Daoy (cell line): ENCODE measurements around the gene TMEM170A. TPM values are rescaled to one million over a fixed set of nuclear protein-coding genes. Genes with fewer than 3 reads are reported as not detected.

Experiments used
- DNase-seq: peaks from one replicate; pipeline ENCODE4 v3.0.0-alpha.2; 2015; ENCODE audit warnings: low read depth
- total RNA-seq: library from RNA; depleted of rRNA; stranded (reverse); fragments of >200 nt; shearing (Covaris generic); gene quantifications from 2 replicates; pipeline ENCODE4 v1.2.3, GENCODE V29; 2014; rRNA removed

Gene TMEM170A
- total RNA-seq, 1 experiment from 2014 or later, result 29.1 TPM

DNA sequence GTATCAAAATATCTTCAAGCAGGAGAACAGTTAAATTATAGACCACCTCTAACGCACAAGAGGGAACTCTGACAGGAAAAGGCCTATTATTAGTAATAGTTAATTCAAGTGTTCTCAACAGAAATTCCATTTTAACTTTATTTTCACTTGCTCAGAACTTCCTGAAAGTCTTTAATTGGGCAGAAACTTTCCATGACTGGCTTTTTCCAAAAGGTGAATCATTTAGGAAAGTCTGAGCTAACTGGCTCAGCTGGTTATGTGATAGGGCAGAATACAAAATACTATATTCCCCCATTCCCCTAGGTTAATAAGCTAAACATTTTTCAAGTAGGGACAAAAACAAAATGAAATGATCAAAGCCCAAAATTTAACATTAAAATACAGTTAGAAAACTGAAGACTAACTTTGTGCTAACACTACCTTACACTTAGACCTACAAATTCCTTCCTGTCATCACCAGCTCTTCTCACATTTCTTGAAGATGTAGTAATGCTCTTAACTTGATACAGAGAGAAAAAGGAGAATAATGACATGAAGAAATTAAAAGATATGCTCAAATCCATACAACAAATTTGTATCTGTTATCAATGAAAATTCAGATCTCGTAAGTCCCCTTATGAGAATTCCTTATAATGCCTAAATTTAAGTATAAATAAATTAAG, 62.2 kb downstream of the TMEM170A start:
- no peak for DNase-seq

DNA sequence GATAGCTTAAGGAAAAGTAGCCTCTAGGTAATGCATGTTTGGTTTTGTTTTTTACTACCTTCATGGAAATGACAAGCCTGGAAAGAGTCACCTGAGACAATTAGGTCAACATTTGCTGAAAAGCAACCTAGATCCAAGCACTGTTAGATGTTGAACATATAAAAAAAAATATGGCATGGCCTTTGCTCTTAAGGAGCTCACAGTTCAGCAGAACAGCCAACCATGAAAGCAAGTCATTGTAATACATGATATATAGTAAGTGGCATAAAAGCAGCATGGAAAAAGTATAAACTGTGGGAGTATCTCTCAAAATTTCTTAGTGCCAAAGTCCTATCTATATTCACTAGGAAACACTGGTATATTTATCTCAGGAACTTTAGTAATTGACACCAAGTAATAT, 62.8 kb downstream of the TMEM170A start:
- DNase-seq, result no peak

DNA sequence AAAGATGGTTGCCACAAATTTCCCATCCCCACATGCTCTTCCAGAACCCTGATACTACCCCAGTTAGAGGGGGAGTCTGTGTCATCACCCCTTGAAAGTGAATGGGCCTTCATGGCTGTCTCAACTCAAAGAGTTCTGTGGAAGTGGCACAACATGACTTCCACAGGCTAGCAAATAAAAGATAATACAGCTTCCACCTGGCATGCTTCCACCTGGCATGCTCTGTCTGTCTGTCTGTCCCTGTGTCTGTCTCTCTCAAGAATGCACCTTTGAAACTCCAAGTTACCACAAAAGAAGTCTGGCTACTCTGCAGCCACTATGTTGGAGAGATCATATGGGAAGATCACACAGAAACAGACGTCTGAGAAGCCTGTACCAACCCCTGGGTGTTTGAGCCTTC, 66.2 kb downstream of the TMEM170A start:
- DNase-seq, result no peak

DNA sequence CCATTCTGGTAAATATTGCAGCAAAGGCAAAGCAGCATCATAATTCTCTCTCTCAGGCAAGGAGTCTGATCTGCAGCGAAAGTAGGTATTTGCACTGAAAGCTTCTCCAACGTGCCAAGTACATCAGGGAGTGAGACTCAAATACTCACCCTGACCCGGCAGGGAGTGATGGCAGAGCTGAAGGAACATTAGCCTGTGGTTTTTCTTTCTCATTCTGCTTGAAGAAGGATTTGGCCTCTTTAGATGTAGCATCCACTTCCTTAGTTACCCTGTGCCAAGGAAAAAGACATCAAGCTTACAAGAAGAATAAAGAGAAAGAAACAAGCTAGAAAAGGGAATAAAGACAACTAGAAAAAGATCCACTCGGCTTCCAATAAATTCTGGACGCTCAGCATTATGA, 69.5 kb downstream of the TMEM170A start:
- no peak for DNase-seq

Other genes starting within 250 kb of the TMEM170A start
- gene CTRB1, start 245.7 kb downstream of the TMEM170A start, total RNA-seq, result not detected in 2 replicates
- 39.1 and 43.3 TPM in 2 replicates for gene BCAR1, start 213.1 kb downstream of the TMEM170A start, total RNA-seq
- gene CFDP1, start 31.2 kb downstream of the TMEM170A start, total RNA-seq, result 40.6 and 41.9 TPM in 2 replicates
- gene CHST6, start 30.8 kb upstream of the TMEM170A start, total RNA-seq, result 0.30 and 0.51 TPM in 2 replicates
- 0.30 TPM in 1 of 2 replicates, not detected in the other for gene CHST5, start 71.4 kb upstream of the TMEM170A start, total RNA-seq
- 7.6 and 7.7 TPM in 2 replicates for gene TMEM231, start 91.6 kb upstream of the TMEM170A start, total RNA-seq
- 15.5 and 26.6 TPM in 2 replicates for gene GABARAPL2, start 101.7 kb upstream of the TMEM170A start, total RNA-seq
- 65.3 and 72.7 TPM in 2 replicates for gene ADAT1, start 158.6 kb upstream of the TMEM170A start, total RNA-seq
- 198 and 234 TPM in 2 replicates for gene KARS1, start 183.0 kb upstream of the TMEM170A start, total RNA-seq
- 60.2 and 70.8 TPM in 2 replicates for gene TERF2IP, start 183.1 kb upstream of the TMEM170A start, total RNA-seq
- gene CPHXL2, start 212.3 kb upstream of the TMEM170A start, total RNA-seq, result not detected in 2 replicates
- gene DUXB, start 236.8 kb upstream of the TMEM170A start, total RNA-seq, result not detected in 2 replicates